A673 (cell line): Measurements from ENCODE around the gene RGS6. TPM values are rescaled to one million over a fixed set of nuclear protein-coding genes. Genes with fewer than 3 reads are reported as not detected.

ENCODE experiments used
- BruUV-seq: library from RNA; stranded (reverse); fragments of 400-500 nt; replicated peaks from 2 replicates; lab custom pipeline; 2021; lab: Mats Ljungman, UMichigan
- CTCF ChIA-PET: fragments of 300-600 bp; sonication (Branson Sonifier 250); formaldehyde crosslinking; loops from one replicate; lab custom pipeline; 2022; ENCODE audit warnings: antibody characterized with exemption; lab: Charles Lee
- POLR2A ChIA-PET: fragments of 300-600 bp; sonication (Branson Sonifier 250); formaldehyde crosslinking; loops from one replicate; lab custom pipeline; 2022; ENCODE audit warnings: antibody characterized with exemption; ENCODE audit not compliant: low non-redundant PET; lab: Charles Lee
- DNase-seq: peaks from one replicate; pipeline ENCODE4 v3.0.0-alpha.2; 2015; ENCODE audit warnings: low spot score
- H3K27ac ChIP-seq: fragments of 200-600 bp; sonication (generic); 2 replicates; pipeline ENCODE4 v1.5.1; 2016; ENCODE audit warnings: mixed run types, low read depth, mild to moderate bottlenecking, mixed read lengths, antibody characterized with exemption, low read length; ENCODE audit not compliant: poor library complexity, severe bottlenecking
- H3K27me3 ChIP-seq: fragments of 200-600 bp; sonication (generic); replicated peaks from 2 replicates; pipeline ENCODE4 v1.6.1; 2017; ENCODE audit warnings: mixed run types, low read depth, mild to moderate bottlenecking, mixed read lengths, antibody characterized with exemption, low read length; ENCODE audit not compliant: insufficient read depth, poor library complexity
- H3K36me3 ChIP-seq: fragments of 200-600 bp; sonication (generic); 2 replicates; pipeline ENCODE4 v1.6.1; 2016; ENCODE audit warnings: mixed run types, mild to moderate bottlenecking, mixed read lengths, antibody characterized with exemption, low read length; ENCODE audit not compliant: insufficient read depth, poor library complexity, severe bottlenecking
- H3K4me1 ChIP-seq: fragments of 200-600 bp; sonication (generic); 2 replicates; pipeline ENCODE4 v1.6.1; 2017; ENCODE audit warnings: mixed run types, mild to moderate bottlenecking, mixed read lengths, antibody characterized with exemption, low read length; ENCODE audit not compliant: insufficient read depth, poor library complexity, severe bottlenecking
- H3K4me3 ChIP-seq: fragments of 200-600 bp; sonication (generic); 2 replicates; pipeline ENCODE4 v1.5.1; 2016; ENCODE audit warnings: low read depth, mixed run types, mild to moderate bottlenecking, mixed read lengths, low read length; ENCODE audit not compliant: poor library complexity, severe bottlenecking
- H3K9me3 ChIP-seq: fragments of 200-600 bp; sonication (generic); 2 replicates; pipeline ENCODE4 v1.6.1; 2016; ENCODE audit warnings: mixed run types, low read depth, mild to moderate bottlenecking, mixed read lengths, antibody characterized with exemption, low read length; ENCODE audit not compliant: poor library complexity, severe bottlenecking
- CTCF ChIP-seq: fragments of 300-800, 200-600 bp; sonication (generic); conservative IDR thresholded peaks from 2 replicates; pipeline ENCODE4 v1.5.1; 2017; ENCODE audit warnings: low read depth, mild to moderate bottlenecking, antibody characterized with exemption, low read length, moderate library complexity, mixed read lengths
- EZH2 ChIP-seq: fragments of 200-600 bp; sonication (generic); IDR thresholded peaks from 2 replicates; pipeline ENCODE4 v1.6.1; 2017; ENCODE audit warnings: borderline replicate concordance, low read depth, mild to moderate bottlenecking, mixed read lengths, antibody characterized with exemption, low read length; ENCODE audit not compliant: poor library complexity, severe bottlenecking
- intact Hi-C: fragments of 100-400 bp; cut with micrococcal nuclease; formaldehyde crosslinking; loops from one replicate; pipeline ENCODE4 v1.10.0; 2022; ENCODE audit not compliant: unreplicated experiment
- total RNA-seq: library from RNA; stranded (reverse); gene quantifications from 2 replicates; pipeline ENCODE4 v1.2.3, GENCODE V29; 2021

The RGS6 gene
- total RNA-seq, 1 experiment from 2014 or later, result not detected

- CTCF ChIA-PET, result no interaction called here
- TF ChIP-seq CTCF (no peak), EZH2 (no peak)
- no peak for DNase-seq
Observed at GRCh38 chr14:72247896-72248465, 315.8 kb downstream of the RGS6 start.

GRCh38 chr14:72253503-72253902, 321.3 kb downstream of the RGS6 start:
- Histone ChIP-seq H3K36me3 (no peaks in the 10 kb centered on the region), H3K4me1 (no peaks in the 10 kb centered on the region), H3K27ac (no peak overlapping the region), H3K4me3 (no peak overlapping the region), H3K9me3 (peaks cover 3% of the 10 kb centered on the region), H3K27me3 (no peaks in the 10 kb centered on the region)
- no TSS peak for BruUV-seq
- intact Hi-C loops, result no loop called here
- no peak for DNase-seq
- ChIA-PET CTCF (no interaction called here), POLR2A (no interaction called here)
- TF ChIP-seq EZH2, result no peak
- TF ChIP-seq CTCF, result no peak

More at GRCh38 chr14:72247896-72248465, 315.8 kb downstream of the RGS6 start:
- no peak overlapping the region for H3K27ac ChIP-seq
- intact Hi-C loops, result no loop called here
- no peaks in the 10 kb centered on the region for H3K9me3 ChIP-seq
- H3K4me3 ChIP-seq, result no peak overlapping the region
- H3K27me3 ChIP-seq, result no peaks in the 10 kb centered on the region
- POLR2A ChIA-PET, result no interaction called here
- no peaks in the 10 kb centered on the region for H3K36me3 ChIP-seq
- H3K4me1 ChIP-seq, result no peaks in the 10 kb centered on the region
- BruUV-seq, result no TSS peak

- Histone ChIP-seq H3K27ac (no peak overlapping the region), H3K4me1 (no peaks in the 10 kb centered on the region), H3K4me3 (no peak overlapping the region), H3K9me3 (peaks cover 3% of the 10 kb centered on the region), H3K36me3 (no peaks in the 10 kb centered on the region), H3K27me3 (no peaks in the 10 kb centered on the region)
- BruUV-seq, result no TSS peak
- ChIA-PET POLR2A (no interaction called here), CTCF (no interaction called here)
- TF ChIP-seq CTCF (no peak), EZH2 (no peak)
- intact Hi-C loops, result no loop called here
- no peak for DNase-seq
Observed at GRCh38 chr14:72254202-72254936, 322.1 kb downstream of the RGS6 start.
